HL-60 (cell line): ENCODE data around the gene KRT24.

Experiments used
- CTCF ChIP-seq: IDR thresholded peaks from one replicate; pipeline ENCODE4 v1.5.1; 2011; ENCODE audit warnings: low read length, control low read depth, inconsistent platforms; ENCODE audit not compliant: insufficient read depth
- GABPA ChIP-seq: IDR thresholded peaks from 2 replicates; pipeline ENCODE4 v1.6.1; 2012; ENCODE audit warnings: low read depth

- TF ChIP-seq CTCF (no peak), GABPA (no peak)
Measured at GRCh38 chr17:40697297-40697696, 6.3 kb downstream of the KRT24 start.
